Right hindlimb (tissue), 1 donor: Measurements from ENCODE around the gene CHPF.
A peak's percentile ranks its signal among the peaks of the same experiment; 100 is the strongest.

Source experiments
- DNase-seq: peaks from one replicate; pipeline ENCODE4 v3.0.0-alpha.2; 2018

CHPF gene

DNA sequence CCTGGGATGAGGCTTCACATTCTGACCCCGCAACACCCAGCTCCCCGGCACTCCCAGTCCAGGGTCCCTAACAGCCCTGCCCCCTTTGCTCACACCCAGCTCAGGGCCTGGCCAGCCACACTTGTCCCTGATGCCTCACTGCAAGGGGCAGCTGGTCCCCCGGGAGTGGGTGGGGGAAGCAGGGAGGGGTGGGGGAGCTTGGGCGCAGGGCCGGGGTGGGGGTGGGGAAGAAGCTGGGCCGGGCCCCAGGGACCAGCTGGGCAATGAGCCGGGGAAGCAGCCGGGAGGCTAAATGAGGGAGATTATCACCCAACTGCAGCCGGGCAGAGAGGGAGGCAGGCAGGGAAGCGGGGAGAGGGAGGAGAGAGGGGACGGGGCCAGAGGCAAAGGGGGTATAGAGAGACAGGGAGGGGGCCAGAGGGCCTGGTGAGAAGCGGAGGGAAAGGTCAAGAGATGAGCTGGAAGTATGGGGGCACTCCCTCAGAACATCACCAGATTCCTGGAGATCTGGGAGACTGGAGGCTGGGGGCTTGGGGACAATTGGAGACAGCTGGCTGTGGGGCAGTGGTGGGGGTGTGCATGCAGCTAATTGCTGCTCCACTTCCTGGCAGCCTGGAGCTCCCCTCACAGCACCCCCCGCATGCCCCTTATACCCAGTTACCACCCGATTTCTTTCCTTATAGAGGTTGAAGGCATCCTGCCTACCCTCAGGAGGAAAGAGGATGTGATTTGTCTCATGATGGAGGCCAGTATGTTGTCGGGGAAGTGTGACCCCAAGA lies 31.9 kb downstream of the CHPF start:
- DNase-seq, result no peak

DNA sequence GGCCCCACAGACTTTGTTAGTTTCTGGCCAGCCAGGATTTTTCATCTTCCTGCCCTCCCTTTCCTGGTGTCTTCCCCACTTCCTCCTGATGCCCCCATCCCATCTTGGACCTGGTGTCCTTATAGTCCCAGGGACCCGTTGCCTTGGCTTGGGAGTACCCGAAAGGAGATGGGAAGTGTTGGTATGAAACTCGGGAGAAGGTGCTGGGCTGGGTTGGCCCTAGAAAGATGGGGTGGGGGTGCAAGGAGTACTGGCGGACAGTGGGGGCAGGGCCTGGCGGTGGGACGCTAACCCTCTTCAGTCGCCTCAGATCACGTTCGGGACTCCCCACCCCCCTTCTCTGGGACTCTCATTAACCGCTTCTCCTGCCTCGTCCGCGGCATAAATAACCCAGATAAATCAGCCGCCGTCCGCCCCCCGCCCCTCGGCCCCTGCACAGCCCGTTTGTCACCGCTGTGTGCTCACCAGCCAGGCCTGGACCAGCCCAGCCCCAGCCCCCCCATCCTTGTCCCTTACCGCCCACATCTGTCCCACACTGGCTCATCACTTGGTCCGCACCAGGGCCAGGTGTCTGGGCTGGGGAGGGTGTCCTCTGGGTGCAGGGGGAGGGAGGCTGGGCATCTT lies 33.0 kb downstream of the CHPF start:
- no peak for DNase-seq

DNA sequence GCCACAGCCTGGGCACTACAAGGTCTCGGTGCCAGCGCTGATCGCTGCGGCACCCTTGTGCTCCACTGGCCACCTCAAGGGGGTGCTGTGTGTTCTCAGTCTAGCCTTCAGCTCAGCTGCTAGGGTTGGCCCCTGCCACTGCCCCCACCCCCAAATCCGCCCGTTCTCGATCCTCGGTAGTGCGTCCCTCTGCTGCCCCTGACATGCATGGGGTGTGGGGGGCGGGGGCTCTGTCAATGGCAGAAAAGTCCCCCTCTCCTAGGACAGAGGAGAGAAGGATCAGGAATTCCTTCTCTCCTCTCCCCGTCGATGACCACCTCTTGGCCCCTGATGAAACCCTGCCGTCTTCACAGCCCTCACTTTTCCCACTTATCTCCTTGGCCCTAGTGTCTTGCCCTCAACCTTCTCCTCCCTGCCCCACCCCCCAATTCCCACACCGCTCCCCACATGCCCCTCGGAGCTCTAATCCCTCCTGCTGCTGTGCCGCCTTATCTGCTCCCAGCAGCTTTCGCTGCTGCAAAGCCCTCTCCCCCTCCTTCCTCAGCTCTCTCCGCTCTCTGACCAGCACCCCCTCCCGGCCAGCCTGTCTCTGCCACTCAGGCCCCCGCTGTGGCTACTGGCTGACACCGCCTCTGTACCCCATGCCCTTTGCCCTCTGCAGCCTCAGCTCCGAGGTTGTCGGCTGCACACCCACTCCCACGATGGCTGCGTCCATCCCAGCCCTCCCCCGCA lies 33.7 kb downstream of the CHPF start:
- peak; percentile 65 for DNase-seq

DNA sequence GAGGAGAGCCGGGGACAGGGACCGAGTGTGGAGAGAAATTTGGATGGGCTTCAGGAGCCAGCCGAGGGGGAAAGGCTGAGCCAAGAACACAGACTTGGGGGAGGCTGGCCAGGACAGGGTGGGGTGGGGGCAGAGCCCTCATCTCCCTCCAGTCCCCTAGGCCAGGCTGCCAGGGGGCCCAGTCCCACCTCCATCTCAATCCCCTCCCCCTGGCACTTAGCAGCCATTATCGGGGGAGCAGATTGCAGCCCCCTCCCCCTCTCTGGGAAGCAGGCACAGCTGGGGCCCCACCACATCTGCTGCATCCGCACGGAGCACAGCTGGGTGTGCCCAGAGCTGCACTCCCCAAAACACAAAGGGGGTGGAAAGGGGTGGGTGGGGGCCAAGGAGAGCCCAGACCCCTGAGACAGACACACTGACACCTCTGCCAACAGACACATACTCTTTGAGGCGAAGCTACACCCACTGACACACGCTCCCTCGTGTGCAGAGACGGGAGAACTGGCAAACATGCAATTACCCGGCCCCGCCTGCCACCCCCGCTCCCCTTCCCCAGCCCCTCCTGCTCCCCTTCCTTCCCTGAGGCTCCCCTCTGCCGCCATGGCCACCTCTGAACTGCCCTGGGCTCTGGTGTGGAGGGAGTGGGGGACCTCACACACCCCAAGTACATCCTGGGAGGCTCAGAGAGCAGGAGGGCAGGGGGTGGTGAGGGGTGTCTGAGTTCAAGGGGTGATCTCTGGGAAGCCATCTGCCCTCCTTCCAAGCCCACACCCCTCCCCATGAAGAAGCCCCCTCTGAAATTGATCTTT lies 34.4 kb downstream of the CHPF start:
- peak; percentile 69 for DNase-seq

DNA sequence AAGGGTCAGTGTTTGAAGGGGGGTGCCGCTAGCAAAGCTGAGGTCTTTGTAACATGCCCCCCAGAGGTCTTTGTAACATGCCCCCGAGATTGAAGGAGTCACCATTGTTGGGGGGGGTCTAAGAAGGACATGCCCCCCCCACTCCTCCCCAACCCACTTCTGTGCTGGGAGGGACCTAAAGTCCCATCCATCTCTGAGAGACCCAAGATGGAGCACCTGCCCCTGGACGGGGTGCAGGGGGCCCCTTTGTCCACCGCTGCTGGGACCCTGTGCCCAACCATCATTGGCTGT lies 35.2 kb downstream of the CHPF start:
- no peak for DNase-seq

DNA sequence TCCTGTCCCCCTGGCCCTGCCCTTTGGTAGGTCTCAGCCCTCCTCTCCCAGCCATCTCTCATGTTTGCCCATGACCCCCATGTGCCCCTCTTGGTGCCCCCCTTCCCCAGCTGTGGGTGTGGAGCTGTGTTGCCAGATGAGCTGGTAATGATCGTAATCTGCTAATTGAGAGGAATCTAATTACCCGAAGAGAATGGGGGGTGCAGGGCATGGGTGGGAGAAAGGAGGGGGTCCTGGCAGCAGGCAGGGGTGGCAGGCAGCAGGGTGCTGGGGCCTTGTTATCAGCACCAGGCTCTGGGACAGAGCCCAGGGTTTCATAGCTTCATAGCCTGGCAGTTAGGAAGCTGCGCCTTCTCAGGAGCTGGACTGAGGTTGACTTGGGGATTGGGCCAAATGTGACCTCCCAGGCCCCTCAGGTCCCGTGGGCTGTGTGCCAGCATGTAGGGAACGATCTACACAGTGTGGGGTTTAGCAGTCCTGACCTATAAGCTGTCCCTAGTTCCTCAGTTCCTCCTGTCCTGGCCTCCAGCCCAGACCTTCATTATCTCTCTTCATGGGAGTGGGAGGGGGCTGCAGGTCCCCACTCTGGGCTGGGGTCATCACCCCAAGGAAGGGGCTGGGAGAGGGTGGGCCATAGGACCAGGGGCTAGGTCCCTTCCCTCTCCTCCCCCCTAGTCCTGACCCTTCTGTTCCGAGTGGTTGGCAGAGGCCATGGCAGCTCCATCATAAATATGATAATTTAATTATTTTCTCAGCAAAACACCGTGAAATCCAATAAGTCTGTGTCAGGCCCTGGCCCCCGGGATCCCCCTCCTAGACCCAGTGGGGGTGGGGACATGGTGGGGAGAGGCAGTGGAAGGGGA lies 35.8 kb downstream of the CHPF start:
- no peak for DNase-seq

DNA sequence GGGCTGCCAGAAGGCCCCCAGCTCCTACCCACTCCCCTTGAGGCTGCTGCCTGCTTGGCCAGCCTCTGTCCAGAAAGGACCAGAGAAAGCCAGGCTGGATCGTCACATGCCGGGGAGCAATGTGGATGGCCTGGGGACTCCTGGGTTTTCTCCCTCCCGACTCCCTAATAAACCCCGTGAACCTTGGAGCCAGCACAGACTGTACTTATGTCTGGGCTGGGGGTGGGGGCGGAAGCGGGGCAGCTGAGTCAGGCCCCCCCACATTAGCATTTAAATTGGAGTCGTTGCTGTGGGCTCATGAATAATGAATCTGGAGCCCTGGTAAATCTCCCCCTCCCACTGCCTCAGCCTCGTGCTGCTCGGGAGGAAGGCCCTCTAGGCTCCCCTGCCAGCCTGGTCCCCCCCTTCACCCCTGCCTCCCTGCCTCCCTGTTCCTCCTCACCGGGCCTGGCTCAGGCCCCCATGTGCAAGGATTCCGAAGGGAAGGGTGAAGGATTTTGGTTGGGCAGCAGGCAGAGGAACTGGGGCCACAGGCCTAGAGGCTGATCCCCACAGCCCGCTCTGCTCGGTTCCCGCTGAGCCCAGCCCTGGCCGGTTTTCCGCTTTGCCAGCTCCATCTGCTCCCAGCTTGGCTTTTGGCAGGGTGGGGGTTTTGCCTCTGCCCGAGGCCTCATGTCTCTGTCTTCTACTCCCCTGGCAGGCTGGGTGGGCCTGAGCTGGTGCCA lies 36.6 kb downstream of the CHPF start:
- DNase-seq, result no peak

DNA sequence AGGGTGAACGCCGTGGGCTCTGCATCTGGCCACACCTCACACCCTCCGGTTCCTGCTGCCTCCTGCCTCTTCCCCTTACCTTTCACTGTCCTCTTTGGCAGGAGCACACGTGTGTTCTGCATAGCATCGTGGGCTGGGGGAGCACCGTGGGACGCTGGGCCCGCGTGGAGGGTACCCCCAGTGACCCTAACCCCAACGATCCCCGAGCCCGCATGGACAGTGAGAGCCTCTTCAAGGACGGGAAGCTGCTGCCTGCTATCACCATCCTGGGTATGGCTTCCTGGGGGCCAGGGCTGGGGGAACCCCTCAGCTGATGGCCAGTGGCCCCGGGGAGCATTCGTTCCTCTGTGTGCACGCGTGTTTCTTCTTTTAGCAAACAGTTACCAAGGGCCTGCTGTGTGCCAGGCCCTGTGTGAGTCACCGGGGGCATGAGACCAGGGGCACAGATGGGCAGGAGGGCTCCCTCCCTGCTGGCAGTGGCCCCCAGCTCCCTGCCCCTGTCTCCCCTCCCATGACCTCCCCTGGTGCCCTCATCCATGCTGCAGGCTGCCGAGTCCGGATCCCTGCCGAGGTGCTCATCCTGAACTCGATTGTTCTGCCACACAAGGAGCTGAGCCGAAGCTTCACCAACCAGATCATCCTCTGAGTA lies 37.3 kb downstream of the CHPF start:
- DNase-seq, result no peak

DNA sequence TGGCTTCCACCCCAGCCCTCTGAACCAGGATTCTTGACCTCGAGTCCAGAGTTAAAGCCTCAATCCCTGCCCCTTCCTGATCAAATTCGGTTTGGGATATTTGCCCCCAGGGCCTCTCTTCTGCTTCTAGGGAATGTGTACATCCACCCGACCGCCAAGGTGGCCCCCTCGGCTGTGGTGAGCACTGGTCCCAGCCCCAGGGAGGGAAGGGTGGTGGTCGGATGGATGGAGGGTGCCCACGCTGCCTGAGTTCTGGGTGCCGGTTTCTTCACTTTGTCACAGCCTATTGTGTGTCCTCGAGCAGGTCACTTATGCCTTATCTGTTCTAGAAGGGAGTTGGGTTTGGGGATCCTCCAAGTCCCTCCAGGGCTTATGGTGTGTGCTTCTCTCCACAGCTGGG lies 38.0 kb downstream of the CHPF start:
- DNase-seq, result no peak

DNA sequence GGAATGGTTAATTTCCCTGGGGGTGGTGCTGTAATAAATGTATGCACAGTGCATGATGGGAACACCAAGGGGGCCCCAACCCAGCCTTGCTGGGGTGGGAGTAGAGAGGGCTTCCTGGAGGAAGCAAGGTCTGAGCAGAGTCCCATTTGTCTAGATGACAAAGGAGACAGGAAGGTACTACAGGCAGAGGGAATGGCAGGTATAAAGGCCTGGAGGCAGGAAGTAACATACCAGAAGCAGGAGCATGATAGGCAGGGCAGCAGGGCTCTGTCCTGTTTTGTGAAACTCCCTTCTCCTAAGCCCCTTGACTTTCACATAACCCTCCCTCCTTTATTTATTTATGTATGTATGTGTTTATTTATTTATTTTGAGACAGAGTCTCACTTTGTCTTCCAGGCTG lies 41.0 kb downstream of the CHPF start:
- no peak for DNase-seq

DNA sequence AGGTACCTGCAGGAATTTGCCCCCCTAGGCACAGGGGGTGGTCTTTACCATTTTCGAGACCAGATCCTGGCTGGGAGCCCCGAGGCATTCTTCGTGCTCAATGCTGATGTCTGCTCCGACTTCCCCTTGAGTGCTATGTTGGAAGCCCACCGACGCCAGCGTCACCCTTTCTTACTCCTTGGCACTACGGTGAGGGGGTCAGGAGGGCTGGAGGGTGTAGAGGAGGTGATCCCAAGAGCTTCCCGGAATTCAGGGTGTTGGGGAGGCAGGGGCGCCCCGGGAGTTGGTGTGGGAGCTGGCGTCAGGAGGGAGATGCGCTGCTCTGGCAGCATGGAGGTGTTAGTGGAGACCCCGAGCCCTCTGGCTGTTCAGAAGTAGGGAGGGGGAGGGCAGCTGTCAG lies 41.8 kb downstream of the CHPF start:
- DNase-seq, result no peak

DNA sequence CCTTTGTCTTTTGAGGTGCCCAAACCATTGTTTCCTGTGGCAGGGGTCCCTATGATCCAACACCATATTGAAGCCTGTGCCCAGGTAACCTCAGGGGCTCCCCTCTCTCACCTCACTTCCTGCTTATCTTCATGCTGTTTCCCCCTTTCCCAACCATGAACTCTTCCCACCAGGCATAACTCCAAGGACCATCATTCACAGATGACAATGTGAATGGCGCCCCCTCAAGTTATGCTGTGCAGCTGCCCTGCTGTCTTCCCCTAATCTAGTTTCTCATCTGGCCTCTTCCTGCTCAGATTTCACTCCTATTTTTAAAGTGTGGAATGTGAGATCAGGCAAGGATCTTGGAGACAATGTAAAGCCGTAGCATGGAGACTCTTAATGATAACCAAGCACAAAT lies 43.5 kb downstream of the CHPF start:
- DNase-seq, result no peak

DNA sequence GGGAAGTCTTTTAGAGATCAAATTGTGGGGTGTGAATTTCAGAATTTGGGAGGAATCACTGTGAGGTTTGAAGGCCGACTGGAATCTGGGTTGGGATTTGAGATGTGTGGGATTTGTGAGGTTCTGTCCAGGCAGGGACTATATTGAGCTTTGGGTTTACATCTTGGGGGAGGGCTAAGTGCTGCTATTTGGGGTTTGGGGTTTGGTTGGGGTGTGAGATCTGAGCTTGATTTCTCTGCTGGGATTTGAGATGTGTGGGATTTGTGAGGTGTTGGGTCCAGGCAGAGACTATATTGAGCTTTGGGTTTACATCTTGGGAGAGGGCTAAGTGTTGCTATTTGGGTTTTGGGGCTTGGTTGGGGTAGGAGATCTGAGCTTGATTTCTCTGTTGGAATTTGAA lies 44.1 kb downstream of the CHPF start:
- no peak for DNase-seq

DNA sequence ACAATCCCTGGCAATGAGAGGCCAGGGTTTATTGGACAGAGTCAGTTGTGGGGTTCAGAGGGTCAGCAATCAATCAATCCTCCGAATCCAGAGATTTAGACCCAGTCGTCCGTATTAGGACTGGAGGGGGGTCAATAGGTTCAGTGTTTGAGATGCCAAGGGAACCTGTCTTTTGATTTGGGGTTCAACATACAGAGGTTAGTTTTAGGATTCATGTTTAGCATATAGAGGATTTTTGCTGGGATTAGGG lies 44.6 kb downstream of the CHPF start:
- DNase-seq, result no peak

DNA sequence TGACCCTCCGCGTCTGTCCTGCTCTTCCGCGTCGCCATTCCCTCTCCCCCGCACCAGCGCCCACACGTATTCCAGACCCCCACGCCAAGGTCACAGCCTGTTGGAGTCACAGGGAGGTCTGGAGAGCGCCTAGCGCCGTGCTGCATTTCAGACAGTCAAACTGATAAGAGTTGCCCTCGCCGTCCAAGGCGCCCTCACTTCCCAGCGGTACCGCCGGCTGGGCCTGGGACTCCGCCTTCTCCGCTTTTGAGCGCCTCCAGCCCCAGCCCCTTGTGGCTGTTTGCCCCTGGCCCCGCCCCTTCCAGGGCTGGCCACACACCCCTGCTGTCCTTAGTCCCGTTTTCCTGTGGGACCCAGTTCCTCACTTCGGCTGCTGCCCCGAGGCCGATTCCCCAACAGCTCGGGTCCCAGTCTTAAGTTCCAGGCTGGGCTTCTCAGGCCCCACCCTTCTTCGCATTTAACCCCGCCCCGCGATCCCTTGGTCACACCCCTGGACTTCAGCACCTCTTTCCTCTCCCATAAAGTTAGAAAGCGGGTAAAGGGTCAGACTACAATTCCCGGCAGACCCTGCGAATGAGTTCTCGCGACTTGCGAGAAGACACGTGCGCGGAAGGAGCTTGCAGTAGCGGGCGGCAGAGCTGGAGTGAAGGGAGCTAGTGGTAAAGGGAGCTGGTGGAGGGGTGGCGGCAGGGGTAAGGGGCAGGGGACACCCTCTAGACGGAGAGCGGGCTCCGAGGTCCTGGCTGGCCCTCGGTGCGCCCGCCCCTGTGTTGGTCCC lies 45.1 kb downstream of the CHPF start, which contains the start of gene GMPPA:
TSS of gene GMPPA (plus strand) at position 612 of the 778 bp plus-strand sequence. CDS start 1,085 bp downstream, outside the sequence.
- DNase-seq, result peak; percentile 99

DNA sequence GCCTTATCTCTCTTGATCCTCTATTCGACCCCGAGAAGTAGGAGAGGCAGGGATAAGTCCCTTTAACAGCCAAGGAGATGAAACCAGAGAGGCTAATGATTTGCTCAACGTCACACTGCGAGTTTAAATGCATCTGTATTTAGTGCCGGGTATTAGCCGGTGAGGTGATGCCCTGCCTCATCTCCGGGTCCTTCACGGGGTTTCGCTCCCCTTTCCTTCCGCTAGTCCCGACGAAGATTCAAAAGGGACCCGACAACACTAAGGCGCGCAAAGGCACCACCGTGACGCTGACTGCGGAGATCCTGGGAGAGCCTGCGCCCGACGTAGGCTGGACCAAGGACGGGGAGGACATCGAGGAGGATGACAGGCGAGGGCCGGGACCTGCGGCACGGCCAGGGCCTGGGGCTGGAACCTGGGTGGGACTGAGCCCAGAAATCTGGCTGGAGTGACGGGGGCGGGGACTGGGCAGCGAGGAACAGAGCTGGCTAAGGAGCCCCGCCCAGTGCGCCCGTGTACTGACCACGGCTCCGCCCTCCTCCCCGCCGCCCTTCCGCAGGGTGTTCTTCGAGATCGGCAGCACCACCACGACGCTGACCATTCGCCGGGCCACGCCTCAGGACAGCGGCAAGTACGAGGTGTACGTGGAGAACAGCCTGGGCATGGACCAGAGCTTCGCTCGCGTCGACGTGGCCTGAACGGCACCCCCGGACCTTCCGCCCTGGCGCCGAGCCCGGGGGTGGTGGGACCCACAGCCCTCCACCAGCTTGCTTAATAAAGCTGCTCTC lies 45.9 kb downstream of the CHPF start:
- DNase-seq, result peak; percentile 87

DNA sequence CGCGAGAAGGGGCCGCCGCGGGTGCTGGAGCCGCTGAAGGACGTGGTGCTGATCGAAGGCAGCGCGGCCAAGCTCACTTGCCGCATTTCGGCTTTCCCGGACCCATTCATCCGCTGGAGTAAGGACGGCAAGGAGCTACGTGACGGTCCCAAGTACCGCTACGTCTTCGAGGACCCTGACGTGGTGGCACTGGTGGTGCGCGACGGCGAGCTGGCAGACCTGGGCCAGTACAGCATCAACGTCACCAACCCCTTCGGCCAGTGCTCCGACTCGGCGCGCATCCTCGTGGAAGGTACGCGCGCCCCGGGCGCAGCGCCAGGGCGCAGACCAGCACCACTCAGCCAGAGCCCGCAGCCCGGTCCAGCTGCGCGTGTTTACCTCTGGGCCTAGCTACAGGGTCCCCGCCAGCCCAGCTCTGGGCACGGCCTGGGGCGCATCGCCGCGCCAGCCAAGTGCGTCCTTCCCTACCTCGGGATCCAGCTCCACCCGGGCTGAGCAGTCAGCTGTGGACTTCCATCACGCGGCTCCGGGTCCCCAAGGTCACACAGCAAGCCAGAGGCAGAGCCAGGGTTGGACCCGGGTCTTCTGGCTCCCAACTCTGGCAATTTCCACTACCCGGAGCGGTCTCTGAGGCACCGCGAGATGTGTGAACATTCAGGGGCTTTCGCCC lies 46.6 kb downstream of the CHPF start:
- DNase-seq, result no peak

DNA sequence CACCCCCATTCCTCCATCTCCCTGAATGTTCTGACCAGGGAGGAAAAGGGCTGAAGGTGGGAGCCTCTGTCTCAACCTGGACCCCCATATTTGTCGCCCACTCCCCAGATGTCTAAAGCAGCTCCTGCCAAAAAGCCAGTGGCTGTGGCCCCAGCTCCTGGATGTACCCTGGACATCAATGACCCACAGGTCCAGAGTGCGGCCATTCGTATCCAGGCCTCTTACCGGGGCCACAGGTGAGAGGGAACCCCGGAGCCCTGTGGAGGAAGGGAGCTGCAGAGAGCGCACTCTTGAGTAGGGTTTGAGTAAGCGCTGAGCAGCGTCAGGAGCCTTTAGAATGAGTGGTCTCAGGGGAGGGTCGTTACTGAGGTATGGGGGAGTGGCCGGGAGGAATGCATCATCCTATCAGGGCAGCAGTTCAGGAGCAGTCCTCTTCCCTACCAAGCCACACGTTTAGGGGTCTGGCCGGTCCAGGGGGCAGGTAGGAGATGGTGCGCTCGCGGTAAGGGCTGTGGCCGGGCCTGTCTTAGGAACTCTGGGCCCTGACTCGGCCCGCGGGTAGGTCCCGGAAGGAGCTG lies 47.3 kb downstream of the CHPF start:
- no peak for DNase-seq
